ENCODE data around the gene TIAM2. TPM values are rescaled to one million over a fixed set of nuclear protein-coding genes. Genes with fewer than 3 reads are reported as not detected.
A peak's percentile ranks its signal among the peaks of the same experiment; 100 is the strongest.

The TIAM2 gene
- total RNA-seq, 1 donor from 2014 or later, result 6.2 TPM

DNA sequence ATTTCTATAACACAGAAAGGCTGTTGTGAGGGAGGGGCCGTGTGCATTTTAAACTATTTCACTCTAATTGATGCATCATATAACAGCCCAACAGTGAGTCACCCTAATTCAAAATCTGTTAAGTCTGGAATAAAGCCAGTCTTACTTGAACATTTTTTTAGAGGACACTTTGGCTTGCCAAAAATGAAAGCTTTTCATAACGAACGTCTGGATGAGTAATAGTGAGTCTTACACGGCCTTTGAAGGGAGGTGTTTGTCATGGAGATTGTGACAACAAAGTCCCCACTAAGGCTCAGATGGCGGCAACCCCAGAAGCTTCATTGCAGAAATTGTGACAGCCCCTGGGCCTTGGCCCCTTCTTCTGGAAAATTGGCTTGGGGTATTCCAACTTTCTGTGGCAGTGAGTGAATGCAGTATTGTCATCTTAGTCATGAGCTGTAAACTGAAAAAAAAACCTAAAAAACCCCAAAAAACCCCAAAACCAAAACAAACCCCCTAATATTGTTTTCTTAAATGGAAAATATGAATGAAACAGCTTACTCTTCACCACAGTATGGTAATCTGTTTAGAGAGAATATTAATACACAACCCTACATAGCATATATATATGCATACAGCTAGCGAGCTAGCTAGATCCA, 176.1 kb downstream of the TIAM2 start:
- no peaks in the 10 kb centered on the region for H3K27me3 ChIP-seq
- TF ChIP-seq, protein P1, sequence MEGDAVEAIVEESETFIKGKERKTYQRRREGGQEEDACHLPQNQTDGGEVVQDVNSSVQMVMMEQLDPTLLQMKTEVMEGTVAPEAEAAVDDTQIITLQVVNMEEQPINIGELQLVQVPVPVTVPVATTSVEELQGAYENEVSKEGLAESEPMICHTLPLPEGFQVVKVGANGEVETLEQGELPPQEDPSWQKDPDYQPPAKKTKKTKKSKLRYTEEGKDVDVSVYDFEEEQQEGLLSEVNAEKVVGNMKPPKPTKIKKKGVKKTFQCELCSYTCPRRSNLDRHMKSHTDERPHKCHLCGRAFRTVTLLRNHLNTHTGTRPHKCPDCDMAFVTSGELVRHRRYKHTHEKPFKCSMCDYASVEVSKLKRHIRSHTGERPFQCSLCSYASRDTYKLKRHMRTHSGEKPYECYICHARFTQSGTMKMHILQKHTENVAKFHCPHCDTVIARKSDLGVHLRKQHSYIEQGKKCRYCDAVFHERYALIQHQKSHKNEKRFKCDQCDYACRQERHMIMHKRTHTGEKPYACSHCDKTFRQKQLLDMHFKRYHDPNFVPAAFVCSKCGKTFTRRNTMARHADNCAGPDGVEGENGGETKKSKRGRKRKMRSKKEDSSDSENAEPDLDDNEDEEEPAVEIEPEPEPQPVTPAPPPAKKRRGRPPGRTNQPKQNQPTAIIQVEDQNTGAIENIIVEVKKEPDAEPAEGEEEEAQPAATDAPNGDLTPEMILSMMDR (IDR thresholded peaks at IDR 0.05), result no peak
- H3K9me3 ChIP-seq, result no peaks in the 10 kb centered on the region
- DNase-seq, result no peak
- ATAC-seq, result no peak
- H3K4me1 ChIP-seq, result peaks cover 15% of the 10 kb centered on the region
- intact Hi-C loops (cut with DNase I), result loop anchor here (10.0 kb wide), 1 partner anchor 236 kb away; no protein-coding TSS in a partner anchor
- H3K36me3 ChIP-seq, result no peaks in the 10 kb centered on the region
- H3K4me3 ChIP-seq, result peak overlapping the region; percentile 0
- peak overlapping the region; percentile 39 for H3K27ac ChIP-seq

DNA sequence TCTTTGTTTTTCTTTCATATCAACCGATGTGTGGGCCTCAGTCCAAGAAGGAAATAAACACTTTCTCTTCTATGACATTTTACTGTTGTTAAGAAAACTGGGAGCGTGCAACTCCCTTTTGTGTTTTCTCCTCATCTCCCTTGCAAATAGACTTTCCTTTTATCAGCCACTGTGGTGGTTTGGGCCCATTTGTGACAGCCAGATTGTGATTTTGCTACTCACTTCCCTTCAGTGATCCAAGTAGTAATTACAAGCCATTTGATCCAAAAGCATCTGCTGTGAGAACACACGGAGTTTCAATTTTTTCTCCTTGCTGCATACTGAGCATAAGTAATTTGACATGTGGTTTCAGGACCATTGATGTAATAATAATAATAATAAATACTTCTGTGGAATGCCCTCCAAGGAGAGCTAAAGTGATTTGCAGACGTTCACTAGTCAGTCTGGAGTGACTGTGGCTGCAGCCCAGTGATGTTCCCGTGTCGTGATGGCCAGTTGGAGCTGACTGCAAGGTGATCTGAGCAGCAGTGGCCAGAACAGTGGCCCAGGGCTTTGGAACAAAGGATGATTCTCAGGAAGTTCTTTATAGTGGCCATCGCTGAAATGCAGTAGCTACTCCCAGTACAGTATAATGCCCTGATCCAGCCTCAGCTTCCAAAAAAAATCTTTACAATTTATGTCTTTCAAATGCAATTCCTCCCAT, 176.8 kb downstream of the TIAM2 start:
- no peaks in the 10 kb centered on the region for H3K36me3 ChIP-seq
- H3K4me1 ChIP-seq, result peaks cover 15% of the 10 kb centered on the region
- H3K9me3 ChIP-seq, result no peaks in the 10 kb centered on the region
- no peaks in the 10 kb centered on the region for H3K27me3 ChIP-seq
- ATAC-seq, result no peak
- TF ChIP-seq, protein P1 (IDR thresholded peaks at IDR 0.05), result no peak
- intact Hi-C loops (cut with DNase I), result loop anchor here (10.0 kb wide), 1 partner anchor 237 kb away; no protein-coding TSS in a partner anchor
- no peak for DNase-seq
- peak overlapping the region; percentile 39 for H3K27ac ChIP-seq
- H3K4me3 ChIP-seq, result peak overlapping the region; percentile 0

DNA sequence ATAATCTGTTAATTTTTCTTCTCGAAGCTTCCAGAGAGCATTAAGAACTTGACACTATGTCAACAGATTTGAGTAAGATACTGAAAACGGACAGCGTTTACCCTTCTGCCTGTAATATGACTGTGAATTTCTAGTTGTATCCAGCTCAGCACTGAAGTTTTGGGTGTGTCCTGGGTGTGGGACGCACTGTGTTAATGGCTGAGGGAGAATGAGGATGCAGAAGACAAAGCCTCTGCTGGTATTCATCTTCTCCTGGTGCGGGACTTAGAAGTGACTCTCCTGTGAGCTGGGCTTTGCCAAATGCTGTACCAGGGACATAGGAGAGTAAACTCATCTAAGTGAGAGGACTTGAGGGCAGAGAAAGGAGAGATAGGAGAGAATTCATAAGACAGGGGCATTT, 178.4 kb downstream of the TIAM2 start:
- Histone ChIP-seq H3K27me3 (no peaks in the 10 kb centered on the region), H3K4me3 (no peak overlapping the region), H3K27ac (no peak overlapping the region), H3K9me3 (no peaks in the 10 kb centered on the region), H3K36me3 (no peaks in the 10 kb centered on the region), H3K4me1 (peaks cover 15% of the 10 kb centered on the region)
- DNase-seq (no peak), ATAC-seq (no peak)
- intact Hi-C loops (cut with DNase I), result loop anchor here (10.0 kb wide), 1 partner anchor 239 kb away; no protein-coding TSS in a partner anchor
- TF ChIP-seq, protein P1 (IDR thresholded peaks at IDR 0.05), result no peak

- intact Hi-C loops (cut with DNase I), result loop anchor here (10.0 kb wide), 1 partner anchor 240 kb away; no protein-coding TSS in a partner anchor
- peaks cover 15% of the 10 kb centered on the region for H3K4me1 ChIP-seq
- no peaks in the 10 kb centered on the region for H3K9me3 ChIP-seq
- peak; percentile 91 for ATAC-seq
- no peak overlapping the region for H3K4me3 ChIP-seq
- TF ChIP-seq, protein P1 (IDR thresholded peaks at IDR 0.05), result peak; percentile 59
- no peak overlapping the region for H3K27ac ChIP-seq
- no peaks in the 10 kb centered on the region for H3K36me3 ChIP-seq
- H3K27me3 ChIP-seq, result no peaks in the 10 kb centered on the region
- no peak for DNase-seq
Observed at GRCh38 chr6:155174576-155175211, 179.6 kb downstream of the TIAM2 start.

- ATAC-seq (peak; percentile 69), DNase-seq (no peak)
- Histone ChIP-seq H3K9me3 (no peaks in the 10 kb centered on the region), H3K36me3 (no peaks in the 10 kb centered on the region), H3K27me3 (no peaks in the 10 kb centered on the region), H3K4me3 (no peak overlapping the region), H3K27ac (no peak overlapping the region), H3K4me1 (no peaks in the 10 kb centered on the region)
- TF ChIP-seq, protein P1 (IDR thresholded peaks at IDR 0.05), result peak; percentile 72
- intact Hi-C loops (cut with DNase I), result loop anchor here (10.0 kb wide), 1 partner anchor 243 kb away; no protein-coding TSS in a partner anchor
Observed at GRCh38 chr6:155177363-155177961, 182.3 kb downstream of the TIAM2 start.
